Calu3 (cell line): Measurements from ENCODE around the gene PVALB. TPM values are rescaled to one million over a fixed set of nuclear protein-coding genes. Genes with fewer than 3 reads are reported as not detected.

Source experiments
- BruUV-seq: library from RNA; stranded (reverse); fragments of 400-500 nt; replicated peaks from 2 replicates; lab custom pipeline; 2021; lab: Mats Ljungman, UMichigan
- CTCF ChIA-PET: fragments of 300-600 bp; sonication (Branson Sonifier 250); formaldehyde crosslinking; loops from one replicate; lab custom pipeline; 2022; ENCODE audit warnings: antibody characterized with exemption; lab: Charles Lee
- DNase-seq: peaks from one replicate; pipeline ENCODE4 v3.0.0; 2022
- H3K27ac Mint-ChIP-seq: one replicate; pipeline ENCODE4 v1.8.0; 2022; ENCODE audit warnings: mixed read lengths; ENCODE audit not compliant: unreplicated experiment
- H3K27me3 Mint-ChIP-seq: one replicate; pipeline ENCODE4 v1.8.0; 2022; ENCODE audit warnings: mixed read lengths; ENCODE audit not compliant: unreplicated experiment
- H3K36me3 Mint-ChIP-seq: one replicate; pipeline ENCODE4 v1.8.0; 2022; ENCODE audit warnings: mild to moderate bottlenecking, moderate library complexity, mixed read lengths; ENCODE audit not compliant: insufficient read depth, unreplicated experiment
- H3K4me1 Mint-ChIP-seq: one replicate; pipeline ENCODE4 v1.8.0; 2022; ENCODE audit warnings: mild to moderate bottlenecking, low read depth, mixed read lengths; ENCODE audit not compliant: unreplicated experiment
- H3K4me3 Mint-ChIP-seq: one replicate; pipeline ENCODE4 v1.8.0; 2022; ENCODE audit warnings: mild to moderate bottlenecking, low read depth, moderate library complexity, mixed read lengths; ENCODE audit not compliant: unreplicated experiment
- H3K9me3 Mint-ChIP-seq: one replicate; pipeline ENCODE4 v1.8.0; 2022; ENCODE audit warnings: low read depth, mixed read lengths; ENCODE audit not compliant: unreplicated experiment
- intact Hi-C: fragments of 100-400 bp; cut with micrococcal nuclease; formaldehyde crosslinking; loops from one replicate; pipeline ENCODE4 v1.10.0; 2022; ENCODE audit not compliant: unreplicated experiment
- total RNA-seq: library from RNA; stranded (reverse); gene quantifications from 2 replicates; pipeline ENCODE4 v1.2.3, GENCODE V29; 2022
- TF ChIP-seq, protein P1 (sequence below): fragments of 200-600 bp; IDR thresholded peaks from one replicate; pipeline ENCODE4 v1.8.0; 2022; ENCODE audit warnings: antibody characterized with exemption; ENCODE audit not compliant: unreplicated experiment

PVALB gene
- total RNA-seq, 1 experiment from 2014 or later = not detected

DNA sequence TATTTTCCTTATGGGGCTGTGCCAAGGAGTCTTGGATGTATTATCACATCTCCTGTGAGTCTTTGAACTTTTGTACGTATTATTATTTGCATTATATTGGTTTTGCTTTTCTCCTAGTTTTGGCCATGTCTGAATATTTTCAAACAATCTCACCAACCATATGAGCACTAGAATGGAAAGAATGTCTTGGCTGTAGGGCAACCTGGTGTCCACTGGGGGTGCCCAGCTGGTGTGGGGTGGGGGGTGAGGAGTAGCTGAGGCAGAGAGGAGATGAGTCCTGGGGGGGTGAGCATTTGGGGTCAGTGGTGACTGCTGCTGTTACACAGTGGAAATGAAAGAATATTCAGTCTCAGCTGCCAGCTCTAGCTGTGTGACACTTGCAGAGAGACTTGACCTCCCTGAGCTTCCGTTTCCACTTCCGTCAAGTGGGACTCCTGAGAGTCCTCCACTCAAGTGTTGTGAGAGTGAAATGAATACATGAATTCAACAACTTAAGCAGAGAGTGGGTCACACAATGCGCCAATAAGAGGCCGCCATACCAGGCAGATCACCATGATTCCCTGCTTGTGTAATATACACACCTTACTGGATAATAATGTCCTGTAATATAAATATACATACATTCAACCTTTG is 12.7 kb upstream of the PVALB start:
- H3K4me3 Mint-ChIP-seq = no peak overlapping the region
- no peak for DNase-seq
- H3K27ac Mint-ChIP-seq = no peak overlapping the region
- peaks cover 100% of the 10 kb centered on the region for H3K27me3 Mint-ChIP-seq
- TF ChIP-seq, protein P1, sequence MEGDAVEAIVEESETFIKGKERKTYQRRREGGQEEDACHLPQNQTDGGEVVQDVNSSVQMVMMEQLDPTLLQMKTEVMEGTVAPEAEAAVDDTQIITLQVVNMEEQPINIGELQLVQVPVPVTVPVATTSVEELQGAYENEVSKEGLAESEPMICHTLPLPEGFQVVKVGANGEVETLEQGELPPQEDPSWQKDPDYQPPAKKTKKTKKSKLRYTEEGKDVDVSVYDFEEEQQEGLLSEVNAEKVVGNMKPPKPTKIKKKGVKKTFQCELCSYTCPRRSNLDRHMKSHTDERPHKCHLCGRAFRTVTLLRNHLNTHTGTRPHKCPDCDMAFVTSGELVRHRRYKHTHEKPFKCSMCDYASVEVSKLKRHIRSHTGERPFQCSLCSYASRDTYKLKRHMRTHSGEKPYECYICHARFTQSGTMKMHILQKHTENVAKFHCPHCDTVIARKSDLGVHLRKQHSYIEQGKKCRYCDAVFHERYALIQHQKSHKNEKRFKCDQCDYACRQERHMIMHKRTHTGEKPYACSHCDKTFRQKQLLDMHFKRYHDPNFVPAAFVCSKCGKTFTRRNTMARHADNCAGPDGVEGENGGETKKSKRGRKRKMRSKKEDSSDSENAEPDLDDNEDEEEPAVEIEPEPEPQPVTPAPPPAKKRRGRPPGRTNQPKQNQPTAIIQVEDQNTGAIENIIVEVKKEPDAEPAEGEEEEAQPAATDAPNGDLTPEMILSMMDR = no peak
- CTCF ChIA-PET = no interaction called here
- BruUV-seq = no TSS peak
- H3K36me3 Mint-ChIP-seq = no peaks in the 10 kb centered on the region
- no peaks in the 10 kb centered on the region for H3K4me1 Mint-ChIP-seq
- intact Hi-C loops = no loop called here
- no peaks in the 10 kb centered on the region for H3K9me3 Mint-ChIP-seq

GRCh38 chr22:36828815-36829214 is 12.0 kb upstream of the PVALB start:
- no peaks in the 10 kb centered on the region for H3K9me3 Mint-ChIP-seq
- H3K27ac Mint-ChIP-seq = no peak overlapping the region
- BruUV-seq = no TSS peak
- H3K4me3 Mint-ChIP-seq = no peak overlapping the region
- no peaks in the 10 kb centered on the region for H3K4me1 Mint-ChIP-seq
- peaks cover 100% of the 10 kb centered on the region for H3K27me3 Mint-ChIP-seq
- TF ChIP-seq, protein P1 = no peak
- intact Hi-C loops = no loop called here
- no peak for DNase-seq
- CTCF ChIA-PET = no interaction called here
- no peaks in the 10 kb centered on the region for H3K36me3 Mint-ChIP-seq

DNA sequence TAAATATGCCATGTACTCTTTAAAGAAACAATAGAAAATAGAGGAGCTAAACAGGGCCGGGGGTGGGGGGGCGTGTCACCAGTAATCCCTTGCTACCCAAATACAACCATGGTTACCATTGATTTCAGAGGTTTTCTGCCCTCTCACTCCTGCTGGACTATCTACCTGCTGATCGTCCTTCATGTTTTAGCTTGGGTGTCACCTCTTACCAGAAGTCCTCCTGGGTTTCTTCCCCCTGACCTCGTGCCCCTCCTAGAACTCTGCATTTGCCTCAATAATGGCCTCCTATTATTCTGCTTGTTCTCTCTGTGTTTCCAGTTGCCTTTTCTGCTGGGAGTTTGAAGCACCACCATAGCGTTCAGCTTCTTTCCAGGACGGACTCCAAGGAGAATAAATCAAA is 9.4 kb upstream of the PVALB start:
- H3K4me1 Mint-ChIP-seq = no peaks in the 10 kb centered on the region
- CTCF ChIA-PET = no interaction called here
- intact Hi-C loops = no loop called here
- BruUV-seq = no TSS peak
- no peak overlapping the region for H3K27ac Mint-ChIP-seq
- H3K4me3 Mint-ChIP-seq = no peak overlapping the region
- H3K9me3 Mint-ChIP-seq = no peaks in the 10 kb centered on the region
- no peak for DNase-seq
- peaks cover 89% of the 10 kb centered on the region for H3K27me3 Mint-ChIP-seq
- TF ChIP-seq, protein P1 = no peak
- no peaks in the 10 kb centered on the region for H3K36me3 Mint-ChIP-seq

- no TSS peak for BruUV-seq
- intact Hi-C loops = no loop called here
- no peak for DNase-seq
- H3K4me1 Mint-ChIP-seq = no peaks in the 10 kb centered on the region
- no peaks in the 10 kb centered on the region for H3K36me3 Mint-ChIP-seq
- TF ChIP-seq, protein P1 = no peak
- H3K27ac Mint-ChIP-seq = no peak overlapping the region
- peaks cover 89% of the 10 kb centered on the region for H3K27me3 Mint-ChIP-seq
- no peaks in the 10 kb centered on the region for H3K9me3 Mint-ChIP-seq
- H3K4me3 Mint-ChIP-seq = no peak overlapping the region
- CTCF ChIA-PET = no interaction called here
Observed at GRCh38 chr22:36824655-36825054, 7.8 kb upstream of the PVALB start.
